ENCODE results near the gene TLCD4. TPM values are rescaled to one million over a fixed set of nuclear protein-coding genes. Genes with fewer than 3 reads are reported as not detected.

Gene TLCD4
- total and polyA plus RNA-seq, 2 donors, result 0.71 to 1.5 TPM

GRCh38 chr1:95126846-95127245, 9.7 kb downstream of the TLCD4 start:
- WGBS, result 83% methylated on average over 4 of the region's 4 CpGs
- Histone ChIP-seq H3K36me3 (ENCODE audit: control insufficient read depth in 2 of 2, insufficient read depth in 2 of 2, low read length in 1 of 2) (no peaks in the 10 kb centered on the region), H3K4me3 (ENCODE audit: low read length in 2 of 2) (no peak overlapping the region), H3K27ac (ENCODE audit: low read depth in 1 of 2, low read length in 1 of 2) (no peak overlapping the region), H3K27me3 (ENCODE audit: control insufficient read depth in 2 of 2, insufficient read depth in 1 of 2, low read length in 1 of 2) (peaks cover 0 to 9% of the 10 kb centered on the region in 2 donors), H3K9me3 (ENCODE audit: control insufficient read depth in 2 of 2, insufficient read depth in 1 of 2, low read length in 1 of 2) (no peaks in the 10 kb centered on the region), H3K4me1 (ENCODE audit: control insufficient read depth in 2 of 2, insufficient read depth in 2 of 2, low read length in 2 of 2) (no peaks in the 10 kb centered on the region)
- no peak for DNase-seq (ENCODE audit: low read depth in 6 of 9, low spot score in 9 of 9)

- Histone ChIP-seq H3K4me1 (ENCODE audit: control insufficient read depth in 2 of 2, insufficient read depth in 2 of 2, low read length in 2 of 2) (no peaks in the 10 kb centered on the region), H3K9me3 (ENCODE audit: control insufficient read depth in 2 of 2, insufficient read depth in 1 of 2, low read length in 1 of 2) (no peaks in the 10 kb centered on the region), H3K27me3 (ENCODE audit: control insufficient read depth in 2 of 2, insufficient read depth in 1 of 2, low read length in 1 of 2) (peaks cover 0 to 4% of the 10 kb centered on the region in 2 donors), H3K27ac (ENCODE audit: low read depth in 1 of 2, low read length in 1 of 2) (no peak overlapping the region), H3K4me3 (ENCODE audit: low read length in 2 of 2) (no peak overlapping the region), H3K36me3 (ENCODE audit: control insufficient read depth in 2 of 2, insufficient read depth in 2 of 2, low read length in 1 of 2) (no peaks in the 10 kb centered on the region)
- DNase-seq (ENCODE audit: low read depth in 6 of 9, low spot score in 9 of 9), result no peak
- 95% methylated on average over 1 of the region's 1 CpG for WGBS
Measured at GRCh38 chr1:95127380-95127779, 10.2 kb downstream of the TLCD4 start.

- 98% methylated on average over 1 of the region's 1 CpG for WGBS
- H3K36me3 ChIP-seq (ENCODE audit: control insufficient read depth in 2 of 2, insufficient read depth in 2 of 2, low read length in 1 of 2), result no peaks in the 10 kb centered on the region
- no peak overlapping the region for H3K27ac ChIP-seq (ENCODE audit: low read depth in 1 of 2, low read length in 1 of 2)
- no peaks in the 10 kb centered on the region for H3K27me3 ChIP-seq (ENCODE audit: control insufficient read depth in 2 of 2, insufficient read depth in 1 of 2, low read length in 1 of 2)
- H3K9me3 ChIP-seq (ENCODE audit: control insufficient read depth in 2 of 2, insufficient read depth in 1 of 2, low read length in 1 of 2), result no peaks in the 10 kb centered on the region
- DNase-seq (ENCODE audit: low read depth in 6 of 9, low spot score in 9 of 9), result no peak
- no peak overlapping the region for H3K4me3 ChIP-seq (ENCODE audit: low read length in 2 of 2)
- no peaks in the 10 kb centered on the region for H3K4me1 ChIP-seq (ENCODE audit: control insufficient read depth in 2 of 2, insufficient read depth in 2 of 2, low read length in 2 of 2)
Measured at GRCh38 chr1:95132762-95133161, 15.6 kb downstream of the TLCD4 start.

- Histone ChIP-seq H3K4me1 (ENCODE audit: control insufficient read depth in 2 of 2, insufficient read depth in 2 of 2, low read length in 2 of 2) (no peaks in the 10 kb centered on the region), H3K27me3 (ENCODE audit: control insufficient read depth in 2 of 2, insufficient read depth in 1 of 2, low read length in 1 of 2) (no peaks in the 10 kb centered on the region), H3K9me3 (ENCODE audit: control insufficient read depth in 2 of 2, insufficient read depth in 1 of 2, low read length in 1 of 2) (no peaks in the 10 kb centered on the region), H3K36me3 (ENCODE audit: control insufficient read depth in 2 of 2, insufficient read depth in 2 of 2, low read length in 1 of 2) (no peaks in the 10 kb centered on the region), H3K27ac (ENCODE audit: low read depth in 1 of 2, low read length in 1 of 2) (no peak overlapping the region), H3K4me3 (ENCODE audit: low read length in 2 of 2) (no peak overlapping the region)
- no peak for DNase-seq (ENCODE audit: low read depth in 6 of 9, low spot score in 9 of 9)
Measured at GRCh38 chr1:95133687-95134086, 16.5 kb downstream of the TLCD4 start.

- Histone ChIP-seq H3K9me3 (ENCODE audit: control insufficient read depth in 2 of 2, insufficient read depth in 1 of 2, low read length in 1 of 2) (no peaks in the 10 kb centered on the region), H3K27me3 (ENCODE audit: control insufficient read depth in 2 of 2, insufficient read depth in 1 of 2, low read length in 1 of 2) (no peaks in the 10 kb centered on the region), H3K36me3 (ENCODE audit: control insufficient read depth in 2 of 2, insufficient read depth in 2 of 2, low read length in 1 of 2) (no peaks in the 10 kb centered on the region), H3K27ac (ENCODE audit: low read depth in 1 of 2, low read length in 1 of 2) (no peak overlapping the region), H3K4me3 (ENCODE audit: low read length in 2 of 2) (no peak overlapping the region), H3K4me1 (ENCODE audit: control insufficient read depth in 2 of 2, insufficient read depth in 2 of 2, low read length in 2 of 2) (no peaks in the 10 kb centered on the region)
- no peak for DNase-seq (ENCODE audit: low read depth in 6 of 9, low spot score in 9 of 9)
Measured at GRCh38 chr1:95138223-95138622, 21.1 kb downstream of the TLCD4 start.

GRCh38 chr1:95139039-95139438, 21.9 kb downstream of the TLCD4 start:
- WGBS, result 96% methylated on average over 1 of the region's 1 CpG
- no peaks in the 10 kb centered on the region for H3K27me3 ChIP-seq (ENCODE audit: control insufficient read depth in 2 of 2, insufficient read depth in 1 of 2, low read length in 1 of 2)
- H3K4me3 ChIP-seq (ENCODE audit: low read length in 2 of 2), result no peak overlapping the region
- no peaks in the 10 kb centered on the region for H3K4me1 ChIP-seq (ENCODE audit: control insufficient read depth in 2 of 2, insufficient read depth in 2 of 2, low read length in 2 of 2)
- no peak overlapping the region for H3K27ac ChIP-seq (ENCODE audit: low read depth in 1 of 2, low read length in 1 of 2)
- no peak for DNase-seq (ENCODE audit: low read depth in 6 of 9, low spot score in 9 of 9)
- no peaks in the 10 kb centered on the region for H3K36me3 ChIP-seq (ENCODE audit: control insufficient read depth in 2 of 2, insufficient read depth in 2 of 2, low read length in 1 of 2)
- no peaks in the 10 kb centered on the region for H3K9me3 ChIP-seq (ENCODE audit: control insufficient read depth in 2 of 2, insufficient read depth in 1 of 2, low read length in 1 of 2)

GRCh38 chr1:95140791-95141190, 23.6 kb downstream of the TLCD4 start:
- Histone ChIP-seq H3K27ac (ENCODE audit: low read depth in 1 of 2, low read length in 1 of 2) (no peak overlapping the region), H3K4me1 (ENCODE audit: control insufficient read depth in 2 of 2, insufficient read depth in 2 of 2, low read length in 2 of 2) (no peaks in the 10 kb centered on the region), H3K36me3 (ENCODE audit: control insufficient read depth in 2 of 2, insufficient read depth in 2 of 2, low read length in 1 of 2) (no peaks in the 10 kb centered on the region), H3K4me3 (ENCODE audit: low read length in 2 of 2) (no peak overlapping the region), H3K9me3 (ENCODE audit: control insufficient read depth in 2 of 2, insufficient read depth in 1 of 2, low read length in 1 of 2) (no peaks in the 10 kb centered on the region), H3K27me3 (ENCODE audit: control insufficient read depth in 2 of 2, insufficient read depth in 1 of 2, low read length in 1 of 2) (no peaks in the 10 kb centered on the region)
- DNase-seq (ENCODE audit: low read depth in 6 of 9, low spot score in 9 of 9), result no peak

- Histone ChIP-seq H3K27me3 (ENCODE audit: control insufficient read depth in 2 of 2, insufficient read depth in 1 of 2, low read length in 1 of 2) (no peaks in the 10 kb centered on the region), H3K9me3 (ENCODE audit: control insufficient read depth in 2 of 2, insufficient read depth in 1 of 2, low read length in 1 of 2) (no peaks in the 10 kb centered on the region), H3K4me1 (ENCODE audit: control insufficient read depth in 2 of 2, insufficient read depth in 2 of 2, low read length in 2 of 2) (no peaks in the 10 kb centered on the region), H3K4me3 (ENCODE audit: low read length in 2 of 2) (no peak overlapping the region), H3K27ac (ENCODE audit: low read depth in 1 of 2, low read length in 1 of 2) (no peak overlapping the region), H3K36me3 (ENCODE audit: control insufficient read depth in 2 of 2, insufficient read depth in 2 of 2, low read length in 1 of 2) (no peaks in the 10 kb centered on the region)
- no peak for DNase-seq (ENCODE audit: low read depth in 6 of 9, low spot score in 9 of 9)
- 23% methylated on average over 1 of the region's 1 CpG for WGBS
Measured at GRCh38 chr1:95145493-95145892, 28.3 kb downstream of the TLCD4 start.

- Histone ChIP-seq H3K4me3 (ENCODE audit: low read length in 2 of 2) (no peak overlapping the region), H3K4me1 (ENCODE audit: control insufficient read depth in 2 of 2, insufficient read depth in 2 of 2, low read length in 2 of 2) (no peaks in the 10 kb centered on the region), H3K27ac (ENCODE audit: low read depth in 1 of 2, low read length in 1 of 2) (no peak overlapping the region), H3K27me3 (ENCODE audit: control insufficient read depth in 2 of 2, insufficient read depth in 1 of 2, low read length in 1 of 2) (no peaks in the 10 kb centered on the region), H3K9me3 (ENCODE audit: control insufficient read depth in 2 of 2, insufficient read depth in 1 of 2, low read length in 1 of 2) (no peaks in the 10 kb centered on the region), H3K36me3 (ENCODE audit: control insufficient read depth in 2 of 2, insufficient read depth in 2 of 2, low read length in 1 of 2) (no peaks in the 10 kb centered on the region)
- DNase-seq (ENCODE audit: low read depth in 6 of 9, low spot score in 9 of 9), result no peak
Measured at GRCh38 chr1:95146637-95147036, 29.5 kb downstream of the TLCD4 start.

- Histone ChIP-seq H3K9me3 (ENCODE audit: control insufficient read depth in 2 of 2, insufficient read depth in 1 of 2, low read length in 1 of 2) (no peaks in the 10 kb centered on the region), H3K4me3 (ENCODE audit: low read length in 2 of 2) (no peak overlapping the region), H3K4me1 (ENCODE audit: control insufficient read depth in 2 of 2, insufficient read depth in 2 of 2, low read length in 2 of 2) (no peaks in the 10 kb centered on the region), H3K27ac (ENCODE audit: low read depth in 1 of 2, low read length in 1 of 2) (no peak overlapping the region), H3K36me3 (ENCODE audit: control insufficient read depth in 2 of 2, insufficient read depth in 2 of 2, low read length in 1 of 2) (no peaks in the 10 kb centered on the region), H3K27me3 (ENCODE audit: control insufficient read depth in 2 of 2, insufficient read depth in 1 of 2, low read length in 1 of 2) (no peaks in the 10 kb centered on the region)
- WGBS, result 58% methylated on average over 1 of the region's 1 CpG
- DNase-seq (ENCODE audit: low read depth in 6 of 9, low spot score in 9 of 9), result no peak
Measured at GRCh38 chr1:95154096-95154495, 36.9 kb downstream of the TLCD4 start.

All from thymus (tissue), 11 donors.